HepG2 (cell line): ENCODE results near the gene NPIPB6. TPM values are rescaled to one million over a fixed set of nuclear protein-coding genes. Genes with fewer than 3 reads are reported as not detected.

Source experiments
- AKNA ChIP-seq: sonication (generic); formaldehyde crosslinking; IDR thresholded peaks from 2 replicates; pipeline ENCODE4 v1.4.0; 2020; ENCODE audit warnings: missing genetic modification reagents, borderline replicate concordance
- ARID4A ChIP-seq: sonication (generic); formaldehyde crosslinking; IDR thresholded peaks from 2 replicates; pipeline ENCODE4 v1.5.0; 2020; ENCODE audit warnings: mild to moderate bottlenecking, missing genetic modification reagents, borderline replicate concordance
- DNMT3B ChIP-seq: conservative IDR thresholded peaks from 2 replicates; pipeline ENCODE4 v1.6.1; 2016; ENCODE audit warnings: missing biosample characterization, control low read depth
- E2F1 ChIP-seq: sonication (generic); formaldehyde crosslinking; IDR thresholded peaks from 2 replicates; pipeline ENCODE4 v1.5.0; 2020; ENCODE audit warnings: missing genetic modification reagents
- EEA1 ChIP-seq: sonication (generic); formaldehyde crosslinking; IDR thresholded peaks from 2 replicates; pipeline ENCODE4 v1.5.1; 2020; ENCODE audit warnings: mild to moderate bottlenecking, missing genetic modification reagents, borderline replicate concordance
- HNRNPUL1 ChIP-seq: fragments of 200-400 bp; formaldehyde crosslinking; IDR thresholded peaks from 2 replicates; pipeline ENCODE4 v1.6.1; 2017; ENCODE audit warnings: low read depth, mild to moderate bottlenecking, low read length, moderate library complexity
- KAT2B ChIP-seq: fragments of 150-350 bp; IDR thresholded peaks from 2 replicates; pipeline ENCODE4 v1.6.1; 2014; ENCODE audit warnings: low read depth, low read length, borderline replicate concordance
- UBTF ChIP-seq: sonication (generic); formaldehyde crosslinking; IDR thresholded peaks from 2 replicates; pipeline ENCODE4 v1.4.0; 2020; ENCODE audit warnings: mild to moderate bottlenecking, missing genetic modification reagents
- ZBTB39 ChIP-seq: sonication (generic); formaldehyde crosslinking; IDR thresholded peaks from 2 replicates; pipeline ENCODE4 v1.5.0; 2020; ENCODE audit warnings: missing genetic modification reagents
- ZNF326 ChIP-seq: sonication (generic); formaldehyde crosslinking; IDR thresholded peaks from 2 replicates; pipeline ENCODE4 v1.4.0; 2020; ENCODE audit warnings: missing genetic modification reagents, borderline replicate concordance
- ZNF660 ChIP-seq: sonication (generic); formaldehyde crosslinking; IDR thresholded peaks from 2 replicates; pipeline ENCODE4 v1.5.1; 2020; ENCODE audit warnings: mild to moderate bottlenecking, low read depth, missing genetic modification reagents, borderline replicate concordance
- ZNF672 ChIP-seq: sonication (generic); formaldehyde crosslinking; IDR thresholded peaks from 2 replicates; pipeline ENCODE4 v1.8.1; 2022; ENCODE audit warnings: missing genetic modification reagents
- ZNF850 ChIP-seq: sonication (generic); formaldehyde crosslinking; conservative IDR thresholded peaks from 2 replicates; pipeline ENCODE4 v1.9.0; 2021; ENCODE audit warnings: mild to moderate bottlenecking, missing genetic modification reagents
- ZNF878 ChIP-seq: sonication (generic); formaldehyde crosslinking; IDR thresholded peaks from 2 replicates; pipeline ENCODE4 v1.8.1; 2023; ENCODE audit warnings: mild to moderate bottlenecking, missing genetic modification reagents, moderate library complexity
- polyA plus RNA-seq, 8 experiments: library from polyadenylated mRNA; depleted of rRNA in 3 of 8; stranded (reverse) in 7 of 8; unstranded in 1 of 8; fragments of >200 nt; fragmentation: Illumina TruSeq in 4 of 8; extraction: Trizol in 4 of 8; gene quantifications; 2 replicates each; pipeline versions ENCODE4 v1.2.1 to v1.2.3, GENCODE V29; 2011 to 2016; ENCODE audit warnings: low read depth in 4 of 8, missing spikeins in 1 of 8, mixed read lengths in 1 of 8; ENCODE audit not compliant: insufficient read depth in 1 of 8
- total RNA-seq, 5 experiments: library from RNA; depleted of rRNA; stranded (reverse); fragments of >200 nt; fragmentation: Illumina TruSeq; extraction: Trizol; gene quantifications; 2 replicates each; pipeline ENCODE4 v1.2.3, GENCODE V29; 2016; ENCODE audit warnings: low read depth in 1 of 5

The NPIPB6 gene
- total and polyA plus RNA-seq, 2 of the 13 experiments (the other 11 are each of a cell fraction or from before 2014, with no cell fraction given), result 0.25 TPM; not detected in 1

- no peak for TF ChIP-seq UBTF (CRISPR knock-in tag)
- peak; percentile 97; the same call in 1 of the 2 replicates for TF ChIP-seq DNMT3B (CRISPR knock-in tag)
- TF ChIP-seq ZNF672 (CRISPR knock-in tag), result 0 out of 2 replicates have a peak, but pooled peaks have one; percentile 54
- TF ChIP-seq KAT2B, result no peak
- TF ChIP-seq ZBTB39, result no peak
- TF ChIP-seq E2F1 (CRISPR knock-in tag), result peak; percentile 63; the same call in 1 of the 2 replicates
- no peak; the same call in 1 of the 2 replicates for TF ChIP-seq ARID4A (CRISPR knock-in tag)
- TF ChIP-seq ZNF850 (CRISPR knock-in tag), result no peak
- TF ChIP-seq EEA1 (CRISPR knock-in tag), result no peak
- TF ChIP-seq HNRNPUL1, result no peak
- TF ChIP-seq ZNF660 (CRISPR knock-in tag), result 0 out of 2 replicates have a peak, but pooled peaks have one; percentile 41
- peak; percentile 85; the same call in 1 of the 2 replicates for TF ChIP-seq ZNF878
- TF ChIP-seq AKNA, result peak; percentile 94; the same call in 1 of the 2 replicates
- TF ChIP-seq ZNF326, result no peak
Measured at GRCh38 chr16:28304214-28304613, 59.1 kb downstream of the NPIPB6 start (continued).
